GM18511 (cell line): ENCODE data around the gene KLHL13.
"Not testable (repeated sequence)": the region's sequence is repeated elsewhere in the genome, so short reads cannot be mapped to it uniquely, and the experiment has no call there.

ENCODE experiments used
- ATAC-seq: cut with Tn5 transposase; IDR thresholded peaks from one replicate; pipeline ENCODE4 v1.9.1; 2021; ENCODE audit warnings: mild to moderate bottlenecking, moderate library complexity; ENCODE audit not compliant: unreplicated experiment

Gene KLHL13, protein sequence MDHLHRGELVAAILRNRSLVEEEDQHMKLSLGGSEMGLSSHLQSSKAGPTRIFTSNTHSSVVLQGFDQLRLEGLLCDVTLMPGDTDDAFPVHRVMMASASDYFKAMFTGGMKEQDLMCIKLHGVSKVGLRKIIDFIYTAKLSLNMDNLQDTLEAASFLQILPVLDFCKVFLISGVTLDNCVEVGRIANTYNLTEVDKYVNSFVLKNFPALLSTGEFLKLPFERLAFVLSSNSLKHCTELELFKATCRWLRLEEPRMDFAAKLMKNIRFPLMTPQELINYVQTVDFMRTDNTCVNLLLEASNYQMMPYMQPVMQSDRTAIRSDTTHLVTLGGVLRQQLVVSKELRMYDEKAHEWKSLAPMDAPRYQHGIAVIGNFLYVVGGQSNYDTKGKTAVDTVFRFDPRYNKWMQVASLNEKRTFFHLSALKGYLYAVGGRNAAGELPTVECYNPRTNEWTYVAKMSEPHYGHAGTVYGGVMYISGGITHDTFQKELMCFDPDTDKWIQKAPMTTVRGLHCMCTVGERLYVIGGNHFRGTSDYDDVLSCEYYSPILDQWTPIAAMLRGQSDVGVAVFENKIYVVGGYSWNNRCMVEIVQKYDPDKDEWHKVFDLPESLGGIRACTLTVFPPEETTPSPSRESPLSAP

DNA sequence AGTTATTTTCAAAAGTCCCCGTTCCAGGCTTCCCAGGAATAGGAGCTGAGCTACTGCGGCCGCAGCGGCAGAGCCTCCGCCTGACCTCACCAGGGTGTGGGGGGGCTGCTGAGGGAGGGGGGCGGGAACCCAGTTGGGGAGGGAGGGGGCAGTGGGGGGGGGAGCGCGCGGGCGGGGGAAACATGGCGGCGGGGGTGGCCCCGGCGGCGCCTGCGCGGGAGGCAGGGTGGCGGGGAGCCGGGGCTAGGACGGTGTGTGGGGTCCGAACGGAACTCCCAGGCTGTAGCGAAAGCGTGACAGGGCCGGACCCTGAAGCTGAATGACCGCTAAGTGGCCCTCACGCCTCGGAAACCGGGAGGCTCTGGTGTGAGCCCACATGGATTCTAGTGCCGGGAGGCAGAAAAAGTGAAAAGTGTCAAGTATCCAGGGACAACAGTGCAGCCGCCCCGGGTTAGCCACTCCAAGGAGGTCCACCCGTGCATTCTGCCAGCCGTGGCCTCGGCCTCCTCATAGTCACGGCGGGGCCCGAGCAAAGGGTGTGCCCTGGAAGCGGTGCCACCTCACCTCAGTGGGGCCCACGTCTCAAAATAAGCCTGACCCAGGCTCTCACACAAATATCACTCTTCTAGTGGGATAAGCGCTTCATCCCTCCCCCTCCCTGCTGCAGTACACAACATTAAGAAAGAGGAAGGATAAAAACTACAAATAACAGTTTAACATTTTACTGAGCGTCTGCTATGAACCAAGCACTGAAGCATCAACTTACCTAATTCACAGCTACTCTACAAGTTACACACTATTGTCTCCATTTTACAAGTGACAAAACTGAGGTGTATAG is at the start of gene KLHL13:
Gene KLHL13, minus strand, starts transcription at position 98 of the 838 bp plus-strand sequence. CDS start 88,337 bp downstream, outside the sequence.
- peak; percentile 48 for ATAC-seq

DNA sequence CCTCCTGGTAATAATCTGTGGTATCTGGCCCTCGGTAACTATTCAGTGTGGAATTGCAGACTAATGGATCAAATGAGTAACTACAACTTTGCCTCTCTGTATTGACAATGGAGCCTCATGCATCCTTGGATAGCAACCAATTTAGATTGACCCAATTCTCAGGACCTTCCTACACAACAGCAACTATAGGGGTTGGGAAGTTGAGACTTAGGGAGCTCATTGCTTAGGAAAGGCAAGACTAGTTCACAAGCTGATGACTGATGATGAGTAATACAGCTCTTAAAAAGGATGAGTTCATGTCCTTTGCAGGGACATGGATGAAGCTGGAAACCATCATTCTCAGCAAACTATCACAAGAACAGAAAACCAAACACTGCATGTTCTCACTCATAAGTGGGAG is 47.5 kb upstream of the KLHL13 start:
- ATAC-seq, result no peak

DNA sequence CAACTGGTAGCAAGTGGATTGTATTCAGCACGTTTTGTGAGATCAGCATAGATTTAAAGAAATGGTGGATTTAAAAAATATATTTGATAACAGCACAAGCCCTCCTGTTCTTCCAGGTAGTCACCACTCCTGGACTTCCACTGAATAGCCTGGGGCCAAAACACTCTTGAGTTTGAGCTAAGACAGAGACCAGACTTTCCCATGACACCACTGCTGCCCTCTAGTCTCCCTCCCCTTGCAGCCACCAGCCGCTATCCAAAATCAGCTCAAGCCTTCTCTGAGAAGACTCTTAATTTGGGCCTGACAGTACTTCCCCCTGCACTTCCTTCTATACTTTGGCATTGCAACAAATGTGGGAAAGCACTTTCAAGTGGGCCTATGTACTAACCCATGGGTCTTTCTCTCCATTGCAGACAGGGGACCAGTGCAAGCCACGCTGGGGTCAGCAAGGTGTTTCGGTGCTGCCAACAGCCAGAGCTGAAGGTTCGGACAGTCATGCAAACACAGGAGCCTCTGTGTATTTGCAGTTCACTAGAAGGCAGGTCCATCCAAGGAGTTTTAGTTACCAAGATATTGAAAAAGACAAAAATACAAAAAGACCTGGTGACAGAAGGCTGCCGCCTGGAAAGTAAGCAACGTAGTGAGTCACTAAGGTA is 40.5 kb upstream of the KLHL13 start:
- ATAC-seq, result no peak

DNA sequence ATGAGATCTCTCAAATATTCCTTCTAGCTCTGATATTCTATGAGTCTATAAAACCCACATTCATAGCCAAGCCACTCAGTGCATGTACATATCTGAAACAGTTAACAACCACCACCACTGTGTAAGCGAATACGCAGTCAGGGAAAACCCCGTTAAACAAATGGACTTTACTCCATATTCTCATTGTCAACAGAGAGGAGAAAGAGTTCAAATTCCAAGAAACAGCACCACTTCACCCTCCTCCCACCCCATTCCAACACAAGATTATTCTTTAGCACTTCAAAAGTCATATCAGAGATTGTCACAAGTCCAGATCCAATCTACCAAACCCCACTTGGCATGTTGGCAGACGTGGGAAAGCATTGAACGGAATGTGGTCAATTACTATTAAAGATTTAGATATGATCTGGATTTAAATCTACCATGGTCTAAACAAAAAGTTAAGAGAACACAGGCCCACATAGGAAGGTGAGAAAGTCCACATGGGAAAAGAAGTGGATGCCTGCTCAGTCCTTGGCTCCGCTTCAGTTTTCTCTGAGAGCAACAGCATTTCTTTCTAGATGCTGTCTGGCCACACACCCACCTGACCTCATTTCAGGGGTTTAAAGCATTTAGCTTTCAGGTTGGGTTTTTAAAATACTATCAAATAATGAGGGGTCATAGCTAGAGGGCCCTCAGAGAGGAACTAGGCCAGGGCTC is 39.8 kb upstream of the KLHL13 start:
- ATAC-seq, result no peak

DNA sequence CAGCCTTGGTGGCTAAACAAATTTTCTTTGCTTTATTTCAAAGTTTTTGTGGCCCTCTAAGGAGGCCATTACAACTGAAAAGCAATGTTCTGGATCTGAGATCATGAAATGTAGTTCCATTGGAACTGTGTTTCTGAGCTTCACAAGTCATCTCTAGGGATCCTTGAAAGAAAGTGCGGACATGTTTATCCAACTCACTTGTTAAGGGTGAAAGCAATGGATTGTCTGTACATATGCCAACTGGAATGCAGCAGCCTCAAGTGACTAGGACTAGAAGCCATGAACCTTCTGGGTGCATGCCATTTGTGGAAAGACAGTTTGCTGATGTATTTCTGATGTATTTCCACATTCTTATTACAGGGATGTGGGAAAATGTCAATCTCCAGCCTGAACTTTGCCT is 36.7 kb upstream of the KLHL13 start:
- no peak for ATAC-seq

DNA sequence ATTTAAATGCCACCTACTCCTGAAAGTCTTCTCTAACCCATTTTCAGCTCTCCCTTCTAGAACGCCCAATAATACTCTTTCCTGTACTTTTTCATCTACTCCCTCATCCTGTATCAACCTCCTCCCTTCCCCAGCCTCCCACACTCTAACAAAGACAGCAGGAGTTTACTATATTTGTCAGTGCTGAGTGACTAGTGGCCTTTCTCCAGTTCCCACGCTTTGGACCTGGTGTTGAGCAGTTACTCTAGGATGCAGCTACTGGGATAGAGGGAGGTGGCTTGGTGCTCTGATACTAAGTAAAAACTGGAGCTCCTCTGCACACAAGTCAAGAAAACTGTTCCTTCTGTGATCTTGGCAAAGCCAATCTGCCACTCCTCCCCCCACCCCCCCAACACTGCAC is 36.1 kb upstream of the KLHL13 start:
- ATAC-seq, result no peak

DNA sequence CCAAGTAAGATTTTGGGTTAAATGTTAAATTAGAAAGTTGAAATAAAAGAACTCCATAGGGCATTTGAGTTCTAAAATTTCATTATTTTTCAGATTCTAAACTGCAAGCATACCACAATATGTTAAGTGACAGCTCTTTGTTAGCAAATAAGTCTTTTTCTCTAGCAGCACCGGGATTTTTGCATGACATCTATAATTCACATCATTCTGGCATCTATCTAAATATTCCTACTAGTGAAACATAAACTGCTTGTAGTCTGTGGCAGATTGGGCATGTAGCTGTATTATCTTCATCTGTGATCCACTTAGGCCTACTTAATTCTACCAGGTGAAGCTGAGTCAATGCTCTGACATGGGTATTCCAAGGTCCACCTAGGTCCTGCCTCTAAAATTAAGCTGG is 32.1 kb upstream of the KLHL13 start:
- ATAC-seq, result no peak

DNA sequence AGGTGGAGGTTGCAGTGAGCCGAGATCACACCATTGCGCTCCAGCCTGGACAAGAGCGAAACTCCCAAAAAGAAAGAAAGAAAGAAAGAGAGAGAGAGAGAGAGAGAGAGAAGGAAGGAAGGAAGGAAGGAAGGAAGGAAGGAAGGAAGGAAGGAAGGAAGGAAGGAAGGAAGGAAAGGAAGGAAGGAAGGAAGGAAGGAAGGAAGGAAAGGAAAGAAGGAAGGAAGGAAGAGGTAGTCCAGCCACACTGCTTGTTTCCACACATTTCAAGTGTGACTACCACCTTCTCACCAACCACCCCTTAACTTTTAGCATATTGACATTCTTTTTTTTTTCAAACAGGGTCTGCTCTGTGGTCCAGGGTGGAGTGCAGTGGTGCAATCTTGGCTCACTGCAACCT is 31.2 kb upstream of the KLHL13 start:
- ATAC-seq, result not testable (repeated sequence)

DNA sequence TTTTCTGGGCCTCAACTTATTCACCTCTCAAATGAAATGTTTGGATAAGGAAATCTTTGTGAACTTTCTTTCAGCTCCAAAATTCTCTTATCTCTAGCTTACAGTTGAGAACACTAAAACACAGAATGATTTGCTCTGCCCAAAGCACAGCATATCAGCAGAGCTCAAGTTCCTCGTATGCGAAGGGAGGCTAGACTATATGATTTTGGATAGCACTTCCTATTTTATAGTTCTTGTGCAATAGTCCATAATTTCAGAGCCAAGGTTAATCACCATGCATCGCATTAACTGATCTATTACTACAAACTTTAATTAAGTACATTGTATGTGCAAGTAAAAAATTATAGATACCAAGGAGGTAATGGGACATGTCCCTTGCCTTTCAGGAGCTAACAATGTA is 27.0 kb upstream of the KLHL13 start:
- no peak for ATAC-seq

DNA sequence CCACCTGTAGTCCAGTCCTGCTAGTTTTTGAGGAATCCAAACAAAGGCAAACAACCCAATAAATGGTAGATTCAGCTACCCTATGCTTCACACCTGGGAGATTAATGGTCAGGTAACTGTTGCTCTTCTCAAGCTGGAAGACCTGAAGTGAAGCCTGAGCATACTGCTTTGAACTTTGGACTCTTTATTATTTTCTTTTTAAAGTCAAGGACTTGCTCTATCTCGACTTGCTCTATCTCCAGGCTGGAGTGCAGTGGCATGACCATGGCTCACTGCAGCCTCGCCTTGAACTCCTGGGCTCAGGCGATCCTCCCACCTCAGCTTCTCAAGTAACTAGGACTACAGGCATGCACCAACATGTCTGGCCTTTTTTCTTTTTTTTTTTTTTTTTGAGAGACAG is 14.7 kb upstream of the KLHL13 start:
- no peak for ATAC-seq

DNA sequence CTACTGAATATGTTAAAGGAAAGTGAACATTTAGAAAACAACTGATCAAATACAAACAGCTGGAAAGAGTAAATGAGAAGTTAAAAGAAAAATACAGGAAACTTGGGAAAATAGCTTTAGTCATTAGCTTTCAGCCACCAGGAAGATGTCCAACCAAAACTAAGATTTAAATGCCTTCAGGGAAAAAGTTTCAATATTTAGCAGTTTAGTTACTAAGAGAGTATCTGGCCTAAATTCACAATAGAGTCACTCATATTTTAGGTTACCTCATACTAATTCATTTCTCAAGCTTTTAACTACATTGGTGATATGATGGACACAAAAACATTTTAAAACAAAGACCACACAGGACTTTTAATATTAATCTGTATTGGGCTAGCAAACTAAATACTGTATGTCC is 13.1 kb upstream of the KLHL13 start:
- no peak for ATAC-seq

DNA sequence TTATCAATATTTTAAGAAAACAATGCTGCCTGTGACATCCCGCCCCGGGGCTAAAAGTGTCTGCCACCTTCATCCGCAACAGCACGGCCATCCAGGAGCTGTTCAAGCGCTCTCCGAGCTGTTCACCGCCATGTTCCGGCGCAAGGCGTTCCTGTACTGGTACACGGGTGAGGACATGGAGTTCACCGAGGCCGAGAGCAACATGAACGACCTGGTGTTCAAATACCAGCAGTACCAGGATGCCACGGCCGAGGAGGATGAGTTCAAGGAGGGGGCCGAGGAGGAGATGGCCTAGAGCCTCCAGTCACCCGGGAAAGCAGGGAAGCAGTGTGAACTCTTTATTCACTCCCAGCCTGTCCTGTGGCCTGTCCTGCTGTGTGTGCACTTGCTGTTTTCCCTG is 12.1 kb upstream of the KLHL13 start:
- no peak for ATAC-seq

DNA sequence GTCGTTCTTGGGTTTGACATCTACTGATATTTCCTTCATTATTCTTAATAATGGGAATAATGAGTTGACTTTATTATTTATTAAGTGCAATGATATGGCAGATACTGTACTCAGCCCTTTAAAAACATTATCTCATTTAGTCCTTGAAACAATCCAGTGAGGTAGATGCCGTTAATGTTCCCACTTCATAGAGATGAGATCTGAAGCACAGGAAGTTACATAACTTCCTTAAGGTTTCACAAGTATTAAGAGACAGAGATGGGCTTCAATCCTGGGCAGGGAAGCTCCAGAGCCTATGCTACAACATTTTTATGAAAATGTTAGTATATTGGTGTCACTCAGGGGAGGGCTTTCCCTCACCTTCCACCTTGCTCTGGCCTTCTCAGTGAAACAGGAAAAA is 9.7 kb upstream of the KLHL13 start:
- no peak for ATAC-seq

DNA sequence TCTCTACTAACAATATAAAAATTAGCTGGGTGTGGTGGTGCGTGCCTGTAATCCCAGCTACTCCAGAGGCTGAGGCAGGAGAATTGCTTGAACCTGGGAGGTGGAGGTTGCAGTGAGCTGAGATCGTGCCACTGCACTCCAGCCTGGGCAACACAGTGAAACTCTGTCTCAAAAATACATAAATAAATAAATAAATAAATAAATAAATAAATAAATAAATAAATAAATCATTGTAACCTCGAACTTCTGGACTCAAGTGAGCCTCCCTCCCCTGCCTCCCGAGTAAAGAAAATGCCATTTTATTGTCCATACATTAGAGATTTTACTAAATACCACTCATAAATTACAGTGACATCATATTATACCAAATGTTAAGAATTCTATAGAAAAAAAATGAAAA is 7.6 kb upstream of the KLHL13 start:
- not testable (repeated sequence) for ATAC-seq

DNA sequence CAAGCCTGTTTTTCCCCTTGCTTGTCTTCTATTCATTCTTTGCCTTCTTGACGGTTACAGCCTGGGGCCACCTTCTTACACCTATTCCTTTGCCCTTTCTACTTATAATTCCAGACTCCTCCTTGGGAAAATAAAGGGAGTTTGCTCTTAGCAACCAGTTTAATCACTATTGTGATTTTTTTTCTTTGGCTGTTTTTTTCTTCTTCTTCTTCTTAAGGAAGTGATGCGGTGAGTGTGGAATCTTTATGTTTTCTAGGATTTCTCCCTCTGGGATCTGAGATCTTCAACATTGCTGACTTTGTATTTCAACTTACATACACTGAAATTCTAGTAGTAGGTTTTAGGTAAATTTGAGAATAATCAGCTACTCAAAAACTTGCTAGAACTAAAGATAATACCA is 1.1 kb upstream of the KLHL13 start:
- ATAC-seq, result no peak

DNA sequence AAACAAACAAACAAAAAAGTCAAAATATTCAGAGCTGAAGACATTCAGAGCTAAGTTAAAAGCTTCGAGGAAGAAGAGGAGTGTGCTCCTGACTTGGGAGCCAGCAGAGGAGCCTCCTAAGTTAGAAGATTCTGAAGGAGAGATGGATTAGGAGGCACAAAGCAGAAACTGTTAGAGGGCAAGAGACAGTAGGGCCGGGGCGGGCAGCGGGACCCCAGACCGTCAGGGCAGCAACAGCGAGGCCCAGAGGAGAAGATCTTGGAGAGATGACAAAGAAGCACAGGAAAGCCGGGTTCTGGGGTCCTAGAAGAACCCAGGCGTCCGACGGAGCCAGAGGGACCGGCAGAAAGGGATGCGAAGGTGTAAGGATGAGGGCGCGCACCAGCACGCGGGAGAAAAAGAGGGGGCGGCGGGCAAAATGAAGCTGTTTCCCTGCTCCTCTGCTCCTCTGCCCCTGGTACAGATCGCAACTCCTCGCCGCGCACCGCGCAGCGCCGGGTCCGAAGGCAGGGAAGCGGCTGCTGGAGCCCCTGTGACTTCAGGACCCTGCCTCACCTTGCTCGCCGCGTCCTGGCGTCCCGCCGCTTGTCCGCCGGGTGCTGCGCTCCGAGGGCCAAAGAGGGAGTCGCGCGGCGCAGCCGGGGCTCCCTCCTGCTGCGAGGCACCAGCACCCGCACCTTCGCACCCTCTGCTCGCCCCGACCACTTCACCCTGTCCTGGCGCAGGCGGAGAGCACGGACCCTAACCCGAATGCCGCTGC is 477 bp downstream of the KLHL13 start:
- ATAC-seq, result peak; percentile 46

DNA sequence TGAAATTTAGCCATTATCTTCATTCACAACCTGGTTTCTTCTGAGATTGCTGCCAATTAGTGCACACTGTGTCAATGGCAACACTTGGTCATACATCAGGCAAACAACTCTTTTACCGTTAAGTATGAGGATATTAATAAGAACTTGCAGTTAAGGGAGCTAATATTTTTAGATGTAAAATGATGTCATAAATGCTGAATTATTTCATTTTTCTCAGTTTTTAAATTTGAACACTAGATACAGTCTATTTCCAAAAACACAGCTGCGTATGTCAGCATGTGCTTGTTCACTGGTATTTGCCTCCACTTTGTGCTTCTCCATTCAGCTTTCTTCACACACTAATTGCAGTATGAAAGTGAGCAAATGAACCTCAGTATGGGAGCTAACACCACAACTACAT is 1.6 kb downstream of the KLHL13 start:
- ATAC-seq, result no peak

DNA sequence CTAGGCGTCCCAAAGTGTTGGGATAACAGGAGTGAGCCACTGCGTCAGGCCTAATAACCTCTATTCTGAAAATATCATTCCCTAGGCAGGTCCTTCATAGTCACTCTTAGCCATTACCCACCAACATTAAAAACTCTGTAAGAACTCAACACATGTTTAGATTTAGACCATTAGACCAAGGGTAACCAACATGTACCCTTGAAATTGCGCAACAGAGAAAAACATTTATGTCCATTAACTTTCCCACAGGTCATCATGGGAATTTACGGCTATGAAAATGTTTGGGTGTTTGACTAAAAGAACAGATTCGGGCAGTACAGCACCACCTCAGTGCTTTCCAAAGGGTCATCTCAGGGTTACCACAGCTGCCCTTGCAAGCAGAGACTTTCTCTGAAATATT is 7.5 kb downstream of the KLHL13 start:
- ATAC-seq, result no peak

DNA sequence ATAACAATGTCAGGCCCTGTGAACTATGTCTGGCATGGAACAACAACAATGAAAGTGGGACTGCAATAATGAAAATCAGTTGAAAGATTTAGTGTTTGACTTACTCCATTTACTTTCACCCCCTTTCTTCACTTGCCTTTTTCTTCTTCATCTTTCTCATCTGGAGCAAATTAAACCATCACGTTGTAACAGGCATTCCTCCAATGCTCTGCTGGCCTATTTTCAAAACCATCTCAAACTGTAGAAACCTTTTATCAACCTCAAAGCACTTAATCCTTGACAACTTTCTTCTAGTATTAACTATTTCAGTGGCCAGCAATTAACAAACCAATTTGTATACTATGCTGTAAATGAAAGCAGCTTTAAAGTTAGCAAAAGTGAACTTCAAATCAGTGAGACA is 8.3 kb downstream of the KLHL13 start:
- ATAC-seq, result no peak

DNA sequence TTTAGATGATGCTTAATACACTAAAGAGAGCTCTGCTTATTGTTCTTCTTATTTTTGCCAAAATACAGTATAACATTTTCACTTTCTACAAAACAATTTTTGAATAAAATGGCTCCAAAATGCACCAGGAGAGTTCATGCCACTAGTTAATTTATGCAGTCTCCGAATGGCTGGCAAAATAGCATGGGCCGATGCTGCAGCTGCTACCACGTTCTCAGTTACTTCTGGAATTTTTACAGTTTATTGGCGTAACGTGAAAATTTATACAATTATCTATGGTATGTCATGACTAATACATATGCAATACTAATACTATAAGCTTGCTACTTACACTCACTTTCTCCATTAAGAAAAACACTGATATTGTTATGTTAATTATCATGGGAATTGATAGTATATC is 16.5 kb downstream of the KLHL13 start:
- no peak for ATAC-seq
